GM21381 (cell line): ENCODE data around the gene MYO16.

Experiments used
- ATAC-seq: cut with Tn5 transposase; IDR thresholded peaks from one replicate; pipeline ENCODE4 v1.9.1; 2021; ENCODE audit warnings: mild to moderate bottlenecking, moderate library complexity; ENCODE audit not compliant: unreplicated experiment

The MYO16 gene

DNA sequence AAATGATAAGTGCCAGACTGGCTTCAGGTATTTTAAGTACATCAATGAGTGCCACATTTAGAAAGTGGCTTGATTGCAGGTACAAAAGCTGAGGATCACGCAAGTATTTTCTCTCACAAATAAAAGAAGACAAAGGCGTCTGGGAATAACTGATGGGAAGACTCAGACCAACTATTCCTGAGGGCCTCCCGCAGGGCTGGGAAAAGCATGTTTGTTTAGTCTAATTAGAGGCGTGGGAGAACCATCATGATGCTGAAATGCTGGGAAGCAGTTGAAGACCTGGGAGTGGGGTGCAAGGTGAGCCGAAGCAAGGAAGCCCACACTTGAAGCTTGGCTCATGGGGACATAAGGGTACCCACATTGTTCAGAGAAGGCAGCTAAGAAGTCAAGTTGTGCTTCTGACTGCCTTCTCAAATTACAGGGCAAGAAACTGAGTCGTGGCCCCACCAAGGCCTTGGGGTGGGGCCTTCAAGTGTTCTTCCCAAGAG is 536.0 kb downstream of the MYO16 start:
- ATAC-seq: no peak

DNA sequence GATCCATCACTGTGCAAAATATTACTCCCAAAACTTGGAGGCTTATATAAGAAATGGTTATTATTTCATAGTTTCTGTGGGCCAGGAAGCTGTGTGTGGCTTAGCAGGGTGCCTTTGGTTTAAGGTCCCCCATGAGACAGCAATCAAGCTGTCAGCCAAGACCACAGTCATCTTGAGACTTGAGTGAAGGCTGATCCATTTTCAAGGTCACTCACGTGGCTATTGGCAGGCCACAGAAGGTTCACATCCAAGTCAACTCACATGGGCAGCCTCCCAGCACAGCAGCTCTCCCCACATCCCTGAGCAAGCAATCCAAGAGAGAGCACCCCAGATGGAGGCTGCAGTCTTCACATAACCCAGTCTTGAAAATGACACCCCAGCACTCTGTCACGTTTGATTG is 537.4 kb downstream of the MYO16 start:
- peak; percentile 32 for ATAC-seq

DNA sequence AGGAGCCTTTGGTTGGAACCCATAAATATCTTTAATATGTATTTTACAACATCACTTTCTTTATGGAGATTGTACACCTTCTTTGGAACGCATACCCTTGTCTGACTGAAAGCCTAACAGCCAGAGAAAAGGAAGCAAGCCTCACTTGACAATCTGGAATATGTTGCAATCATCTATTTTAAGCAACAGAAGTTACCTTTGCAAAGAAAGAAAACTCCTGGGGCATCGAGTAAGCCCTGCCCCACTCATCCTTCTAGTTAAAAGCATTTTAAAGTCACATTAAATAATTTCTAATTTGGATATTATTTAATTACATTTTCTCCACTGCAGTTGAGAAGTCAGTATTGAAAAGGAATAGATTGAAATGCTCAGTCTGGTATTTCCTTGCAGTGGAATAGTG is 542.7 kb downstream of the MYO16 start:
- ATAC-seq: no peak

DNA sequence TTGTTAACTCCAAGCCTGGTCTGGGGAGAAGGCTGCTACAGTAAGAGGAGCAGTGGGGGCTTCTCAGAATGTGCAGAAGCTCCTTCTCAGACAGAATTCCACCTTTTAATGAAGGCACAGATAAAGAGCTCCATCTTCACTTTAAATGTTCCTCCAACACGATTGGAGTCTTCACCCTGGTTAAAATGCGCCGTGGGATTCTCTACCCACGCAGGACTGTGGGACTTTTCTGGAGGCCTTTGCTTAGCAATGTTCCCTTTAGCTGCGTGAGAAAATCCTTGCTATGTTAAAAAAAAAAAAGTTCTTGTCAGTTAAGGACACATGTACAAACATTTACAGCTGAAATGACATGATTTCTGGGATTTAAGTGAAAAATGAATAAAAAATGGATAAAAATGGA is 546.3 kb downstream of the MYO16 start:
- no peak for ATAC-seq

DNA sequence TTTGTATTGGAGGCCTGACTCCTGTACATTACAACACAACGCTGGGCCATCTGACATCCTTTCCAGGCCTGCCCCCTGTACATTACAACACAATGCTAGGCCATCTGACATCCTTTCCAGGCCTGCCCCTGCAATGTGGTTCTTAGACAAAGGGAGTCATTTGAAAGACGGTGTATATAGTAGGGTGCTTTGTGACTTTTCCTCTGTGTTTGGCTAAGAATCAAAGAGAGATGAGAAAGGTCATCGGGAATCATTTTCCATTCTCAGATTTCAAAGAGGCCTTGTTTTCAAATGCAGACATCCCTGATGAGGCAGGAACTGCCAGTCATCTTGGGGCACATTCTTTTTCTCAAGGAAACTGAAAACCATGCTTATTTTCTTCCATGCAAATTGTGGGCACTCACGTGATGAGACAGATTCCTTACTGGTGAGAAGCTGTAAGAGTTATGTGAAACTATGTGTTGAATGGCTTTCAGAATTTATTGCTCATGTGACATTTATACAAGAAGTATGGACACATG is 551.6 kb downstream of the MYO16 start:
- no peak for ATAC-seq

DNA sequence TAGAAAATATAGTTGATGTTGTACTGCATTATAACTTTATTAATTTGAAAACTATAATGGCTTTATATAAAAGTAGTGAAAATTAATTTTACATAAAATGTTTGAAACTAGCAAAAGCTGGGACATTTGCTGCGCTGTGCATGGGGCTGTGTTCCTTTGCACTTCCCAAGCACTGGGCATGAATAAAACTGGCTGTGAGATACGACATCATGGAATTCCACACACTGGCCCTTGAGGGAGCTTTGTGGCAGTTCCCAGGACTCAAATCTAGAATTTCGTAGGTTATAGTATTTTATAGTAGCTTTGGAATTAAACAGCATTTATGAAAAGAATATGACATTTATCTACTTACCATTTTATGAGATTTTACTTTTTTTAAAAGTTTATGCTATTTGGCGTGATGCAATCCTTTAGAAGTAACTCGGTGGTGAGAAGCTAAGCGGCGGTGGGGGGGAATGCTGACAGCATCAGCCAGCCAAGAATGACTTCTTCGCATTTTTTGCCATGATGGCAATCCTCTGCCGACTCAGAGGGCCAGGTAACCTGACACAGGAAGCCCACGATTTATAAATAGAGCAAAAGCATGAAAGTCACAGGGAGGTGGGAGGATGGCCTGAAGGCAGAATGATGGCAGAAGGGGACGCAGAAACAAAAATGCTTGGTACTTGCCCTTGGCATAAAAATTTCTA is 553.5 kb downstream of the MYO16 start:
- no peak for ATAC-seq

DNA sequence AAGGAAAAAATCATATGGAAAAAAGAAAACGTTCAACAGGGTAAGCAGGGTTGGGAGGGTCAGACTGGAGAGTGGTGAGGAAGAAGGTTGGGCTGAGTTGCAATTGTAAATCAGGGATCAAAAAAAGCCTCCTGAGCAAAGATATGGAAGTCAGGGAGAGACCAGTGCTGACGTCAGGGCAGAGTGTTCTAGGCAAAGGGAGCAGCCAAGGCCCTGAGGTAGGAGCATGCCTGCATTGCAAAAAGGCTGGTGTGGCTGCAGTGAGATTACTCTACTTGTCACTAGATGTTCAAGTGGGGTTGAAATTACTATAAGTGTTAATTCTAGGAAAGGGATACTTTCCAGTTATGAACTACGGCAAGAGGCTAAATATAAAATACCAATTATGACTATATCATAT is 562.0 kb downstream of the MYO16 start:
- no peak for ATAC-seq

DNA sequence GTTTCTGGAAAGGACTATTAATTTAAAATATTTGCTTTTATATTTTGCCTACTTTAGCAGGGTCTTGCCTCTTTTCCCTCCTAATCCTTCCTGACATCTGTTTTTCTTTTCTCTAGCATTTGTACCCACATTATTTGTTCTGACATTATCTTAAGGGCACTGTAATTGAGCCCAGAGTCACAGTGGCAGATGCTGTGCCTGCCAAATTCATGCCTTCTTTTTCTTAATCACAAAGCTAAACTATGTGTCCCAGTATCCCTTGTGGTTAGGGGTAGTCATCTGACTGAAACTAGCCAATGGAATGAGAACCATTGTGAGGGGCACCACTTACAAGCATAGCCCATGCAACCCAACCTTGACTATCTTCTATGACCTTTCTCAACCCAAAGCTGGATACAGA is 562.9 kb downstream of the MYO16 start:
- ATAC-seq: no peak

DNA sequence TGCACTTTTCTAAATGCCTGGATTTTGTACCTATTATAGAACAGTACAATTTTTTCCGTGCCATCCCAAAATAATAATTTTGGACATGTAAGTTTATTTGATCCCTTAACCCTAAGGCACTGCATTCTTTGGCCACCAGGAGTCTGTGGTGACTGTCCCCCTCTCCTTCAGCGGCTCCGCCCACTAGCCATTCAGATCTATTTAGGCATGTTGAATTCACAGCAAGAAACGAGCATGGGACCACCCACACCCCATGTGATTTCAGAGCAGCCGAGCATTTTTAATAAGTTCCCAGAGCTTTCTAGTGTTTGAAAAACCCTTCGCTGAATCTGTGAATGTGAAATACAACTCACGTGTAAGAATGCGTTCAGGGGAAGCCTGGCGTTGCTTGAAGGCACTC is 567.5 kb downstream of the MYO16 start:
- no peak for ATAC-seq

DNA sequence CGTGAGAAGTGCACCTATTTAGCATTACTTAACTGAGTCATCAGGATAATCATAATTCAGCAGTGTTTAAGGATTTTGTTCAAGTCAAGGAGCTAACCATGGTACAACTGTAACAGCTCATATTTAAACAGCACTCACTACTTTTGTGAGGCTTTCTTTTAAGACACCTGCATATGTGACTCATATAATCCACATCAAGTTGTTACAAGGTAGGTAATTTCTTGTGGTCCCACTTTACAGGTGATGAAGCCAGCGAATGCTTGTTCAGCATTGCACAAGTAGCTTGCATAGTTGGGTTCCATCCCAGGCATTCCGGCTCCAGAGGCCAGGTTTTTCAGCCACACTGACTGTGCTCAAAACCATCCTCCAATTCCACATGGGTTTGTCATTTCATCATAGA is 569.2 kb downstream of the MYO16 start:
- ATAC-seq: no peak

DNA sequence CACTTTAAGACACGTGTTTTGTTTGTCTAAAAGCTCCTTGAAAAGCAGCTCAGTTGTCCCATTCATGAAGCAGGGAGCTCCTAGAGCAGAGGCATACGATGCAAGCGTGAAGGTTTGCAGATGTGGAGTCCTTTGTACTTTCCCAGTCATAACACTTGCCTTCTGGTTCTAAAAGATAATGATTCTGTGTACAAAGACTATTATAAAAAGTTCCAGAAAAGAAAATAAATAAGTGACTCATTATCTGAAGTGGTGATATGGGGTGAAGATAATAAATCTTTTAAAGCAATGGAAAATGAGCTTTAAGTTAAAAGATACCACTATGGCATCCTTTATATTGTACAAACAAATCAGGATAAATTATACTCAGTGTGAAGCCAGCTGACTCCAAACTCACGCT is 569.9 kb downstream of the MYO16 start:
- no peak for ATAC-seq

DNA sequence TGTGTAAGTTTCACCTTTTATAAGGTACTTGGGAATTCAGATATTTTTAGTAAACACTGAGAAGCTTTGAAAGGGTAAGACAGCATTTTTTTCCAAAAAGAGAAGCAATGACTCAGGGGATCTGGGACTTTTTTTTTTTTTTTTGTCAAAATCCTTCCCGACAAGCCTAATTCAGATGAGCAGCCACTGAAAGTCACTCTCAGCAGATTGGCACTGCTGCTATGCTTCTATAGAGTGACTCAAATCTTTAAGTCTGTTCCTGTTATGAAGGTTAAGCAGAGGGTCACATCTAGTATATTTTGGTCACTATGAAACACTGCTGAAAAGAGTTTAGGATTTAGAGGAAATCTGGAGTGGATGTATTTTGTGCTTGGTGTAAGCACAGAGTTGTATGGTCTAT is 571.1 kb downstream of the MYO16 start:
- ATAC-seq: no peak

DNA sequence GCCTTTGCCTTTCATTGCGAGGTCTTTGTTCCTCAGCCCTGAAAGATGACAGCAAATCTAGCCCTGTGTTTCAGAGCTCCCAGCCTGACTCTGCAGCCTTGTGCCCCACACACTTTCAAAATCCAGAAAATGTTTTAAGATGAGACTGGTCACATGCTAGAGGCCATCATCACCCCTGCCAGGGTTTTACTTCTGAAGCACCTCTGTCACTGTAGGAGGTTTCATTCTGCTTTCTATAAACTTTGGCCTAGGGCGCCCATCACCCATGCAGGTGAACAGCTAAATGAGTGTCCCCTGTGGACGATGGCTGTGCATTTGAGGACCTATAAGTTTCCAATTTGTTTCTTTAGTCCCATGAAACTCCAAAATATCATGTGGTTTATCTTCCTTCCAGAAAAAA is 574.2 kb downstream of the MYO16 start:
- no peak for ATAC-seq

DNA sequence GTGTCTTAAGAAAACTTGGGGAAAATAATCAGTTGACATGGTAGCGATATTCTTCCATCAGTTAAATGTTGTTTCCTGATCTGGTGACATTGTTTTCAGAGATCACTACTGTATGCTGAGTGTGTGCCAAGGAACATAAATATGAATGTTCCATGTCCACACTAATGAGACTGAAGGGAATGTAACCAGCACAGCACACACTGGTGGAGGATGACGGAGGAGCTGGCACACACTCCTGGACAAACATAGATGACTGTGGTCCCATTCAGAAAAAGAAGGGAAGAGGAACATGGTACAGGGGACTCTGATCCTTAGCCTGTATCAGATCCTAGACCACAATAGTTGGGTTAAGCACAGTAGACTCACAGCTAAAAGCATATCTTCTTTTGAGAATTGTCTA is 574.8 kb downstream of the MYO16 start:
- no peak for ATAC-seq

DNA sequence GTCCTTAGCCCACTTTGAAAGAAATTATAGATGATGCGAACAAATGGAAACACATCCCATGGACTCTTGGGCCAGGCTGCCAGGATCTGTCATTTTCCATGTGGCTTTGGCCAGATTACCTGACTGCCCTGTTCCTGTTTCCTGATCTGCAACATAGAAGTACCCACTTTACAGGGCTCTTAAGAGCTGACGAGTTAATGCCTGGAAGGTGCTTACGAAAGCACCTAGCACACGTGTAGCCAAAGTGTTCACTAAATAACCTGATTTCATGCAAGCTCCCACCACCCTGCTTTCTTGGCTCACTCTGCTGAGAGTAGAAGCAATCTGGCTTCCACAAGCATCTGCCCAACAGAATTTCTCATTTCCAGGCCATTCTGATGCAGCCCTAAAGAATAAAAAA is 575.2 kb downstream of the MYO16 start:
- ATAC-seq: no peak

DNA sequence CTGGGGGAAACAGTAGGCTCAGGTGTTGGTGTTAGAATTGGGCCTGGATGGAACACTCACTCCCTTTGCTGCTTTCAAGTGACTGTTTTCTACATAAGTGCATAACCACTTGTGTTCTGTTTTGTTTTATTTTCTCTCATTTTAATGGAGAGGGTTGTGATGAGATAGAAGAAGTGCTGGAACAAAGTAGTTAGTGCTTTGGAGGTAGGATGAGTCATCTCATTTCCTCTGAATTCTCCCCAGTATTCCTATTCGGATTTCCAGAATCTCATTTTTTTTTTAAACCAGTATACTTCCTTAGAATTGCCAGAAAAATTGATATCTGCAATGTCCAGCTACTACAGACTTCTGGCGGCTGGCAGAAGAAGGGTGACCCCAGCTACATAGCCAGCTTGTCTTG is 575.9 kb downstream of the MYO16 start:
- ATAC-seq: no peak

DNA sequence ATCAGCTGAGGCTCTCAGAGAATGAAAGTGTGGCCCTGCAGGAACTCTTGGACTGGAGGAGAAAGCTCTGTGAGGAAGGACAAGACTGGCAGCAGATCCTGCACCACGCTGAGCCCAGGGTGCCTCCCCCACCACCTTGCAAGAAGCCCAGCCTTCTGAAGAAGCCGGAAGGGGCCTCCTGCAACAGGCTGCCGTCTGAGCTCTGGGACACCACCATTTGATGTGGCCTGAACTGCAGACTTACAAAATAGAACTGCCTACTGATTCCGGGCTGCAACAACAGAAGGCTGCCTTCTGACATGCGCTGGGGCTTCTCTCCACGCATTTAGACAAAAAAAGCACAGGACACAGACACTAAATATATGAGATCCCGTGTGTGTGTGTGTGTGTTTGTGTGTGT is 577.2 kb downstream of the MYO16 start:
- ATAC-seq: no peak

DNA sequence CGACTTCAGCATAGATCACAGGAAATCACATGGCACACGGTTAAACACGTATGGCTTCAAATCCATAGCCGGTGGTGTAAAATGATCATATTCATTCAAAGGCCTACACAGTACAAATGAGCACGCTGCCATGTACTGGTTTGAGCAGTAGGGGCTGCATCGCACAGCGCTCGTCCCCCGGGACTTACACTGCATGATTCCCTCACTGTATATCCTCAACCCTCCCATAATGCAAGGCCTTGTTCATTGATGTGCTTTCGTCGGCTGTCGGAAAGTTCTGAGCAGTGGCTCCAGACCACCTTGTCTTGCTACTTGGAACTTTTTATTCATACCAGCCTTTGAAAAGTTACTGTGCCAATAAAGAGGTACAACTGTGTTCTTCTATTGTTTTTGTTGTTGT is 578.2 kb downstream of the MYO16 start:
- no peak for ATAC-seq

DNA sequence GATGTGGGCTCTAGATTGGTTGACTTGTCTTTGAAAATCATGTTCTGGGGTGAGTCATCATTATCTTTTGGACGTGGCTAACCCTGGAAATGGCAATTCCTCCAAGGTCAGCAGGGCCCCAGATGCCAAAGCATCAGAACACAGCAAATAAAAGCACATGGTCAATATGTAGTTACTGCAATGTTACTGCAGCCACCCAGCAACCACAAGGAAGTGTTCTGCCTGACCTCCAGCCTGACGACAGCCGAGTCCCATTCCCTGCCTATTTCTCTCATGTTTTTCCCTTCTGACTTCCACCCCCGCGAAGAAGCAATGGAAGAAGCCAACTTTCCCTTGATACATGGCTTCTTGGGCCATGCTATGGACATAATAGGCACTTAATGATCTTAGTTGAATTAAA is 579.1 kb downstream of the MYO16 start:
- no peak for ATAC-seq

DNA sequence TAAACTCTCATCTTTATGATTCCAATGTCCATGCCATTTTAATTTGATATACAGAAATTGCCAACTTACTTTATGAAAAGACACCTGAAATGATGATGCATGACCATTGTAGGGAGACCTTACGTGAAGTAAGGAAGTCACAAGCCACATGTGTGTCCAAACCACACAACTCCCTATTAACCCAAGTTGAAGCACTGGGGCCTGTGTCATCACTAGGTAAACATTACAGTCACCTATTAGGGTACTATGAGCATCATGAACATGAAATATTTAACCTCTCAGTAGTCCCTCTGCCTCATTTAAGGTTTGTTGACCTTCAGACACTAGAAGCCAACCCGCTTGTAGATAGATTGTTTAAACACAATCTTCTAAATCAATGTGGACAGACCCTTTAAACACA is 580.1 kb downstream of the MYO16 start:
- ATAC-seq: no peak

DNA sequence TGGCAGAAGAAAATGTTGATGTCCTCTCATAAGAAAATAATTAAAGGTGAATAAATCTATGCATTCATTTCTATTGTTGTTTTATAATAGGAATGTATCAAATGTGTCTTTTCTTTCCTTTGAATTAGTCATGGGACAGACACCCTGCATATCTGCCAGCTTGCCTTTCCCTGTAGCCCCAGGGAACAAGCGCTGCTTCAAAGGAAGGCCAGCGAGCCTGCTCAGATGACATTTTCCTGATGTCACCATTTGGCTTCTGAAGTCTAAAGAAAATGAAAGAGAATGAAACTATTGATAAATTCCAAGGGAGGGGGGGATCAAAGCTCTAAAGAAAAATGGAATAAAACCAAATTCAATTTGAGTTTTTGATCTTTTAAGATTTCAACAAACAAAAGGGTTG is 582.2 kb downstream of the MYO16 start:
- no peak for ATAC-seq

DNA sequence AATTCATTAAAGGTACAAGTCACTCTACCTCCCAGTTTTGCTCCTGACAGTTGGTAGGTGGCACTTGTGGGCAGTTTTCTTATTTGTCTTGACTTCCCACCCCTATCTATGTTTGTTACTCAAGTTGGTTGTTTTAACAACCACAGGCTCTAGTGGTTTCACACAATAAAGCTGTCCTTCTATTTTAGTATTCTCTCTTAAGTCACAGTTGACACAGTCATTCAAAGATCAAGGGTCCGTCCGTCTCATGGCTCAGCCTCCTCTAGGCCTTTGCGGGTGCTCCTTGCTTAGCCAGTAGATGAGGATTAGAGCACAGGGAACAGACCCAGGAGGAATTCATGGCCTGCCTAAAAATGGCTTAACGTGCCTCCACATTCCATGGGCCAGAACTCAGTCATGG is 583.2 kb downstream of the MYO16 start:
- no peak for ATAC-seq

DNA sequence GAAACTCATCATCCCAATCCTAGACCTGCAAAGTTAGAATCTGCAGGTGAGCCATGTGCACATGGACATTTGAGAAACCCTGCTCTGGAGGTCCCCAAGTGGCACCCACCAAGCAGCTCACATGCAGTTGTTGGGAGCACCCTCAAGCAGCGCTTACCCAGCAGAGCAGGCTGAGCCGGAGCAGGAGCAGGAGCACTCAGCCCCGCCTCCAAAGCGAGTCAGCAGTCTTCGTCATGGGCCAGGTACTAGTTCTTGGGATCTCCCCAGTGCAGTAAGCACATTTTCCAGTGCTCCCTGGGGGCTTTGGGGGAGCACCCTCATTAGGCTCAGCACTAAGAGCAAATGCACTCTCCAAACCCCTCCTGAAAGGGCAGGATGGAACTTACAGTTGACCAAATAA is 584.3 kb downstream of the MYO16 start:
- no peak for ATAC-seq
